Mucosa of descending colon (tissue), 3 donors: ENCODE results near the gene EDN2. TPM values are rescaled to one million over a fixed set of nuclear protein-coding genes. Genes with fewer than 3 reads are reported as not detected.

Experiments
- ATAC-seq: fragments of 200-7000 bp; cut with Tn5 transposase; one replicate; pipeline ENCODE4 v1.9.1; 2020; ENCODE audit warnings: mild to moderate bottlenecking, moderate library complexity
- DNase-seq, 3 donors: peaks; one replicate each; pipeline ENCODE4 v3.0.0-alpha.2; 2020
- H3K36me3 ChIP-seq: fragments of 200-600 bp; one replicate; pipeline ENCODE4 v1.8.0; 2021; ENCODE audit warnings: low read depth, mild to moderate bottlenecking
- H3K4me1 ChIP-seq: fragments of 200-600 bp; one replicate; pipeline ENCODE4 v1.8.0; 2021; ENCODE audit warnings: low read depth, mild to moderate bottlenecking
- H3K4me3 ChIP-seq: fragments of 200-600 bp; one replicate; pipeline ENCODE4 v1.8.0; 2021; ENCODE audit warnings: mild to moderate bottlenecking
- H3K9me3 ChIP-seq: fragments of 200-600 bp; one replicate; pipeline ENCODE4 v1.8.0; 2021; ENCODE audit warnings: mild to moderate bottlenecking
- intact Hi-C, 2 donors: fragments of 100-400 bp; cut with DNase I in 1 of 2; cut with micrococcal nuclease in 1 of 2; formaldehyde crosslinking; loops; one replicate each; pipeline versions ENCODE4 v1.11.0 to v1.11.1; 2022; cut with DNase I, micrococcal nuclease
- total RNA-seq, 3 donors: library from RNA; stranded (reverse); fragmentation: NEBNext Ultra II Directional in 2 of 3; extraction: Animal tissue kit (Norgen Biotek cat#: 25700) in 2 of 3; gene quantifications; one replicate each; pipeline versions ENCODE4 v1.2.1 to v1.2.4, GENCODE V29; 2021 to 2023
- TF ChIP-seq, protein P1 (sequence below): fragments of 200-600 bp; IDR thresholded peaks from one replicate; pipeline ENCODE4 v1.8.0; 2022; ENCODE audit warnings: antibody characterized with exemption, mild to moderate bottlenecking
- donor health status: DM: no; HTN: no; CAD: no; lungs with moderate emphysema.
- donor health status: DM: no; HTN: no; CAD: no.
- donor health status: DM: no; HTN: yes; CAD: no.

Gene EDN2
- total RNA-seq, 3 donors from 2014 or later: 1.6 to 5.8 (median 2.0) TPM

DNA sequence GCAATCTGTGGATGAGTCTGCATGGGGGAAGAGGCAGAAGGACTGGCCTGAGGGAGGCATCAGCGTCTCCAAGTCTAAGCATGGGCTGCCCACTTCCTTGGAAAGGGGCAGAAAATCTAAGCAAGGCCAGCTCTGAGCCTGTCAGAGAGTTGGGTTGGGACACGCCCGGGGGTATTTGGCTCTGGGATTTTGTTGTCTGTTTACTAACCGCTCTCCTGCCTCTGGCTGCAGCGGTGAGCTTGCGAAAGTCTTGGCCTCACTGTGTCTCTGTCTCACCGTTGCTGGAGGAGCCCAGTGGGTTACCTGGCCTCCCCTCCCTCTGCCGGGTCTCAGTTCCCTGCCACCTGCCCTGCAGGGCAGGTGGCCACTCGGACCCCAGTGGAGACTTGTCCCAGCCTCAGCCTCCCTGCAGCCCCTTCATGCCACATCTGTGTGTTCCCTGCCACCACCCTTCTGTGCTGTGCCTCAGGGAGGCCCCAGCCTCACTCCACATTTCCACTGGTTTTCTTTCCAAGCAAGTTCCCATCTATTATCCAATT is 33.7 kb downstream of the EDN2 start:
- no peak overlapping the region for H3K4me3 ChIP-seq
- peaks cover 25% of the 10 kb centered on the region for H3K4me1 ChIP-seq
- H3K36me3 ChIP-seq: no peaks in the 10 kb centered on the region
- intact Hi-C loops: no loop called here
- TF ChIP-seq, protein P1, sequence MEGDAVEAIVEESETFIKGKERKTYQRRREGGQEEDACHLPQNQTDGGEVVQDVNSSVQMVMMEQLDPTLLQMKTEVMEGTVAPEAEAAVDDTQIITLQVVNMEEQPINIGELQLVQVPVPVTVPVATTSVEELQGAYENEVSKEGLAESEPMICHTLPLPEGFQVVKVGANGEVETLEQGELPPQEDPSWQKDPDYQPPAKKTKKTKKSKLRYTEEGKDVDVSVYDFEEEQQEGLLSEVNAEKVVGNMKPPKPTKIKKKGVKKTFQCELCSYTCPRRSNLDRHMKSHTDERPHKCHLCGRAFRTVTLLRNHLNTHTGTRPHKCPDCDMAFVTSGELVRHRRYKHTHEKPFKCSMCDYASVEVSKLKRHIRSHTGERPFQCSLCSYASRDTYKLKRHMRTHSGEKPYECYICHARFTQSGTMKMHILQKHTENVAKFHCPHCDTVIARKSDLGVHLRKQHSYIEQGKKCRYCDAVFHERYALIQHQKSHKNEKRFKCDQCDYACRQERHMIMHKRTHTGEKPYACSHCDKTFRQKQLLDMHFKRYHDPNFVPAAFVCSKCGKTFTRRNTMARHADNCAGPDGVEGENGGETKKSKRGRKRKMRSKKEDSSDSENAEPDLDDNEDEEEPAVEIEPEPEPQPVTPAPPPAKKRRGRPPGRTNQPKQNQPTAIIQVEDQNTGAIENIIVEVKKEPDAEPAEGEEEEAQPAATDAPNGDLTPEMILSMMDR: no peak
- ATAC-seq: no peak
- no peak for DNase-seq
- H3K9me3 ChIP-seq: no peaks in the 10 kb centered on the region

- Histone ChIP-seq H3K36me3 (no peaks in the 10 kb centered on the region), H3K9me3 (peaks cover 4% of the 10 kb centered on the region), H3K4me3 (no peak overlapping the region), H3K4me1 (peaks cover 20% of the 10 kb centered on the region)
- TF ChIP-seq, protein P1: no peak
- no peak for DNase-seq
- intact Hi-C loops: no loop called here
- no peak for ATAC-seq
Observed at GRCh38 chr1:41449326-41449921, 35.1 kb downstream of the EDN2 start.

GRCh38 chr1:41448821-41449220 is 35.7 kb downstream of the EDN2 start:
- Histone ChIP-seq H3K4me1 (peaks cover 15% of the 10 kb centered on the region), H3K4me3 (no peak overlapping the region), H3K36me3 (no peaks in the 10 kb centered on the region), H3K9me3 (peaks cover 10% of the 10 kb centered on the region)
- TF ChIP-seq, protein P1: no peak
- intact Hi-C loops: no loop called here
- ATAC-seq: no peak
- no peak for DNase-seq

- ATAC-seq (no peak), DNase-seq (no peak)
- intact Hi-C loops: no loop called here
- Histone ChIP-seq H3K9me3 (peaks cover 10% of the 10 kb centered on the region), H3K4me3 (no peak overlapping the region), H3K36me3 (no peaks in the 10 kb centered on the region), H3K4me1 (peaks cover 10% of the 10 kb centered on the region)
- TF ChIP-seq, protein P1: no peak
Observed at GRCh38 chr1:41447995-41448770, 36.3 kb downstream of the EDN2 start.

DNA sequence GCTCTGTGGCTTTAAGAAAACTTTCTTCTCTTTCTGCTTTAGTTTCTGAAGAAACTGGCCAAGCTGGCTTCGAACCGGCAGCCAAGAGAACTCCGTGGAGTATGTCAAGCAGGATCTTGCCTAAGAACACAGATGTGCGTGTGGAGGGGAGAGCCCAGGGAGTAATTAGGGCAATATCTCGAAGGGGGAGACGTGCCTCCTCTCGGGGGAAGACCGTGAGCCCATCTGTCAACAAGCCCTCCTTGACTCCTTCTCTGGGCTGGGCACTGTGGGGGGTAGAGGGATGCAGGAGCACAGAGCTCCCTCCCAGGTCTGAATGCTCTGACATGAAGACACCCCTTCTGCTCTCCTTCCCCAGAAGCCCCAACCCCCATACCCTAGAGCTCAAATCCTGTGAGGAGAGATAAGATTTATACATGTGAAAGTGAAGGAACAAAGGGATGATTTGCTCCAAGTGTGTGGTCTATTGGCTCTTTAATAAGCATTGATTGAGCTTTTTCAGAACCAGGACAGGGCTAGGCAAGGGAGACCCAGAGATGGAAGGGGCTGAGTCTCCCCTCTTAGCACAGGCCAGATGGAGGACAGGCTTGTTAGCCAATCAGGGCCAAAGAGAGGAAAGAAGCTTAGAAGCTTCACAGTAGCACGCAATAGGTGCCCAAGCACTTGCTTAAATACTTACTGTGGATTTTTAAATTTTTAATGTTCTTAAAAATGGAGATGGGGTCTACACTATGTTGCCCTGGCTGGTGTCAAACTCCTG is 37.5 kb downstream of the EDN2 start:
- H3K36me3 ChIP-seq: no peaks in the 10 kb centered on the region
- H3K4me3 ChIP-seq: no peak overlapping the region
- no peak for ATAC-seq
- intact Hi-C loops: no loop called here
- DNase-seq: no peak
- peaks cover under 1% of the 10 kb centered on the region for H3K4me1 ChIP-seq
- TF ChIP-seq, protein P1: no peak
- H3K9me3 ChIP-seq: peaks cover 10% of the 10 kb centered on the region
